DND-41 (cell line): ENCODE measurements around the gene TNFAIP8.

Experiments
- ATAC-seq: fragments of 200-7000 bp; cut with Tn5 transposase; 3 replicates; pipeline ENCODE4 v1.9.1; 2021; ENCODE audit warnings: low read depth; ENCODE audit not compliant: insufficient read depth
- DNase-seq: peaks from one replicate; pipeline ENCODE4 v3.0.0-alpha.2; 2020
- H2AFZ ChIP-seq: 2 replicates; pipeline ENCODE4 v1.6.0; 2012; ENCODE audit warnings: low read depth, low read length
- H3K27ac ChIP-seq: 2 replicates; pipeline ENCODE4 v1.5.1; 2012; ENCODE audit warnings: low read length, inconsistent platforms
- H3K27me3 ChIP-seq: fragments of 200-600 bp; sonication (generic); 2 replicates; pipeline ENCODE4 v1.6.0; 2012; ENCODE audit warnings: low read length, mild to moderate bottlenecking, inconsistent platforms; ENCODE audit not compliant: insufficient read depth, poor library complexity
- H3K36me3 ChIP-seq: 2 replicates; pipeline ENCODE4 v1.5.1; 2012; ENCODE audit warnings: low read length, inconsistent platforms; ENCODE audit not compliant: insufficient read depth
- H3K4me1 ChIP-seq: 2 replicates; pipeline ENCODE4 v1.5.1; 2012; ENCODE audit warnings: mild to moderate bottlenecking, low read length; ENCODE audit not compliant: insufficient read depth
- H3K4me2 ChIP-seq: 2 replicates; pipeline ENCODE4 v1.6.0; 2012; ENCODE audit warnings: mild to moderate bottlenecking, moderate library complexity, low read length, inconsistent platforms; ENCODE audit not compliant: insufficient read depth
- H3K4me3 ChIP-seq, 2 experiments: fragments of 200-600 bp in 1 of 2; shearing (Covaris generic) in 1 of 2; 2 replicates each; pipeline ENCODE4 v1.5.1; 2012 to 2016; ENCODE audit warnings: inconsistent platforms in 2 of 2, low read length in 2 of 2, mild to moderate bottlenecking in 2 of 2, low read depth in 1 of 2, moderate library complexity in 1 of 2
- H3K79me2 ChIP-seq: 2 replicates; pipeline ENCODE4 v1.6.0; 2012; ENCODE audit warnings: low read length, inconsistent platforms; ENCODE audit not compliant: insufficient read depth
- H3K9ac ChIP-seq: 2 replicates; pipeline ENCODE4 v1.6.0; 2012; ENCODE audit warnings: low read depth, mild to moderate bottlenecking, inconsistent platforms, low read length, moderate library complexity
- H3K9me3 ChIP-seq: 2 replicates; pipeline ENCODE4 v1.5.1; 2012; ENCODE audit warnings: low read length, moderate library complexity, mild to moderate bottlenecking, inconsistent platforms; ENCODE audit not compliant: insufficient read depth, severe bottlenecking
- H4K20me1 ChIP-seq: 2 replicates; pipeline ENCODE4 v1.6.0; 2012; ENCODE audit warnings: low read length; ENCODE audit not compliant: insufficient read depth
- CTCF ChIP-seq: IDR thresholded peaks from 2 replicates; pipeline ENCODE4 v1.5.1; 2012; ENCODE audit warnings: borderline replicate concordance, low read length, moderate library complexity, mild to moderate bottlenecking; ENCODE audit not compliant: poor library complexity, severe bottlenecking; ENCODE audit errors: extremely low read depth
- EZH2 ChIP-seq: IDR thresholded peaks from 3 replicates; pipeline ENCODE4 v1.6.1; 2012; ENCODE audit warnings: borderline replicate concordance, low read depth, mild to moderate bottlenecking, moderate library complexity, low read length, inconsistent platforms; ENCODE audit not compliant: severe bottlenecking

Gene TNFAIP8

GRCh38 chr5:119389288-119390030, 33.6 kb downstream of the TNFAIP8 start:
- TF ChIP-seq EZH2 = no peak
- TF ChIP-seq CTCF = no peak
- Histone ChIP-seq H3K79me2 (peaks cover 88% of the 10 kb centered on the region), H4K20me1 (peaks cover 3% of the 10 kb centered on the region; the same call in 1 of the 2 replicates), H3K4me1 (no peaks in the 10 kb centered on the region), H3K9ac (no peak overlapping the region), H2AFZ (no peak overlapping the region), H3K4me2 (no peak overlapping the region), H3K4me3 (no peak overlapping the region), H3K36me3 (peaks cover 28% of the 10 kb centered on the region), H3K27ac (no peak overlapping the region), H3K9me3 (no peaks in the 10 kb centered on the region), H3K27me3 (no peaks in the 10 kb centered on the region)
- ATAC-seq = peak; percentile 50; the same call in 1 of the 3 replicates
- no peak for DNase-seq

DNA sequence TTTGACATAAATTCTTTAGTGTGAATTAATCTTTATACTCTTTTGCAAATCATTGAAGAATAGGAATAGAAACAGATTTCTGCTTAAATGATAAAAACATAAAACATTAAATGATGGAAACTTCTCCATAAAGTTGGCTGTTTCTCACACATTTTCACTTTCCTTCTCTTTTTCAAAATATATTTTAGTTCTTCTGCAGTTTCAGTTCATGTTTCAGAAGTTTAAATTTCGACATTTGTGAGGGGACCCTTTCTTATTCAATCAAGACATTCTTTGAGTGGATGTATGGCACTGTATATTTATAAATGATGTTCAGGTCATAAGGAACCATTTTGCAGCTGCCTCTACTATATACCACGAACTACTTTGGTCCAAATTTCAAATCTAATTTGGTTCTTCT, 34.6 kb downstream of the TNFAIP8 start:
- Histone ChIP-seq H3K79me2 (peaks cover 79% of the 10 kb centered on the region), H4K20me1 (no peaks in the 10 kb centered on the region), H2AFZ (no peak overlapping the region), H3K4me1 (no peaks in the 10 kb centered on the region), H3K9ac (no peak overlapping the region), H3K27me3 (no peaks in the 10 kb centered on the region), H3K9me3 (no peaks in the 10 kb centered on the region), H3K27ac (no peak overlapping the region), H3K36me3 (peaks cover 37% of the 10 kb centered on the region), H3K4me3 (no peak overlapping the region), H3K4me2 (no peak overlapping the region)
- TF ChIP-seq CTCF (no peak), EZH2 (no peak)
- ATAC-seq (no peak), DNase-seq (no peak)

- Histone ChIP-seq H3K4me1 (no peaks in the 10 kb centered on the region), H3K27ac (no peak overlapping the region), H4K20me1 (no peaks in the 10 kb centered on the region), H2AFZ (no peak overlapping the region), H3K9me3 (no peaks in the 10 kb centered on the region), H3K4me3 (no peak overlapping the region), H3K79me2 (peaks cover 51% of the 10 kb centered on the region), H3K27me3 (no peaks in the 10 kb centered on the region), H3K36me3 (peaks cover 38% of the 10 kb centered on the region), H3K9ac (no peak overlapping the region), H3K4me2 (no peak overlapping the region)
- ATAC-seq = no peak
- DNase-seq = no peak
- no peak for TF ChIP-seq EZH2
- no peak for TF ChIP-seq CTCF
Measured at GRCh38 chr5:119393201-119393691, 37.4 kb downstream of the TNFAIP8 start.

DNA sequence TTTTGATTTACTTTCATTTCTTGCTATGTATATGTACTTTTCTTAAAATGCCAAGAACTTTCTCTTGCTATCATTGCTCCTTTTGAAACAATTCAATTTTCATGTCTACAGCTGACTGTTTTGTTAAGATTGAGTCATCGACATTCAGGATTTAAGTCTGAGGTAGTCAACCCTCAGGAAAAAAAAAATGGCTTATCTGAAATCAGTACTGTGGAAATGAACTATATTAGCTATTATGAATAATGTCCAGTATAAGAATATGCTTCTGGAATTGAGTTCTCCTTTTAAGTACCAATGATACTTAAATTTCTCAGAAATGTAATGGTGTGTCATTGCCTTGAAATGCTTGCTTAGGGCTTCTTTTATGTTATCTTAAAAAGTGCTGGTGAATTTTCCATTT, 37.9 kb downstream of the TNFAIP8 start:
- no peak overlapping the region for H3K9ac ChIP-seq
- H3K9me3 ChIP-seq = no peaks in the 10 kb centered on the region
- ATAC-seq (no peak), DNase-seq (no peak)
- no peak overlapping the region for H3K4me3 ChIP-seq
- H2AFZ ChIP-seq = no peak overlapping the region
- no peaks in the 10 kb centered on the region for H3K27me3 ChIP-seq
- H3K27ac ChIP-seq = no peak overlapping the region
- H3K4me1 ChIP-seq = no peaks in the 10 kb centered on the region
- H3K79me2 ChIP-seq = peaks cover 48% of the 10 kb centered on the region
- no peaks in the 10 kb centered on the region for H4K20me1 ChIP-seq
- no peak for TF ChIP-seq CTCF
- no peak for TF ChIP-seq EZH2
- H3K4me2 ChIP-seq = no peak overlapping the region
- H3K36me3 ChIP-seq = peaks cover 38% of the 10 kb centered on the region
